ENCODE measurements around the gene OR2AT4.

GRCh38 chr11:75083217-75083605 lies 13.5 kb downstream of the OR2AT4 start:
- TF ChIP-seq E2F6 (IDR thresholded peaks at IDR 0.05) (no peak), CHD1 (IDR thresholded peaks at IDR 0.05; ENCODE audit: low read depth, low read length) (no peak), POLR2A (IDR thresholded peaks at IDR 0.05; ENCODE audit: control extremely low read depth in 1 of 2, low read depth in 2 of 2, low read length in 2 of 2) (no peak), EZH2 (IDR thresholded peaks at IDR 0.05; ENCODE audit: low read depth, low read length, severe bottlenecking) (no peak), GABPA (IDR thresholded peaks at IDR 0.05; ENCODE audit: borderline replicate concordance, insufficient read depth, low read length) (no peak), YY1 (IDR thresholded peaks at IDR 0.05; ENCODE audit: low read depth, low read length) (no peak), TCF12 (IDR thresholded peaks at IDR 0.05; ENCODE audit: low read depth, low read length) (no peak), POLR2AphosphoS5 (IDR thresholded peaks at IDR 0.05; ENCODE audit: low read depth, low read length) (no peak), SUZ12 (IDR thresholded peaks at IDR 0.05; ENCODE audit: low read length) (no peak)
- TF ChIP-seq, protein P1, sequence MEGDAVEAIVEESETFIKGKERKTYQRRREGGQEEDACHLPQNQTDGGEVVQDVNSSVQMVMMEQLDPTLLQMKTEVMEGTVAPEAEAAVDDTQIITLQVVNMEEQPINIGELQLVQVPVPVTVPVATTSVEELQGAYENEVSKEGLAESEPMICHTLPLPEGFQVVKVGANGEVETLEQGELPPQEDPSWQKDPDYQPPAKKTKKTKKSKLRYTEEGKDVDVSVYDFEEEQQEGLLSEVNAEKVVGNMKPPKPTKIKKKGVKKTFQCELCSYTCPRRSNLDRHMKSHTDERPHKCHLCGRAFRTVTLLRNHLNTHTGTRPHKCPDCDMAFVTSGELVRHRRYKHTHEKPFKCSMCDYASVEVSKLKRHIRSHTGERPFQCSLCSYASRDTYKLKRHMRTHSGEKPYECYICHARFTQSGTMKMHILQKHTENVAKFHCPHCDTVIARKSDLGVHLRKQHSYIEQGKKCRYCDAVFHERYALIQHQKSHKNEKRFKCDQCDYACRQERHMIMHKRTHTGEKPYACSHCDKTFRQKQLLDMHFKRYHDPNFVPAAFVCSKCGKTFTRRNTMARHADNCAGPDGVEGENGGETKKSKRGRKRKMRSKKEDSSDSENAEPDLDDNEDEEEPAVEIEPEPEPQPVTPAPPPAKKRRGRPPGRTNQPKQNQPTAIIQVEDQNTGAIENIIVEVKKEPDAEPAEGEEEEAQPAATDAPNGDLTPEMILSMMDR (IDR thresholded peaks at IDR 0.05; ENCODE audit: control extremely low read depth in 1 of 3, insufficient read depth in 1 of 3, low read depth in 1 of 3, low read length in 3 of 3): no peak
